ENCODE measurements around the gene SHPK.

- TF ChIP-seq, protein P1, sequence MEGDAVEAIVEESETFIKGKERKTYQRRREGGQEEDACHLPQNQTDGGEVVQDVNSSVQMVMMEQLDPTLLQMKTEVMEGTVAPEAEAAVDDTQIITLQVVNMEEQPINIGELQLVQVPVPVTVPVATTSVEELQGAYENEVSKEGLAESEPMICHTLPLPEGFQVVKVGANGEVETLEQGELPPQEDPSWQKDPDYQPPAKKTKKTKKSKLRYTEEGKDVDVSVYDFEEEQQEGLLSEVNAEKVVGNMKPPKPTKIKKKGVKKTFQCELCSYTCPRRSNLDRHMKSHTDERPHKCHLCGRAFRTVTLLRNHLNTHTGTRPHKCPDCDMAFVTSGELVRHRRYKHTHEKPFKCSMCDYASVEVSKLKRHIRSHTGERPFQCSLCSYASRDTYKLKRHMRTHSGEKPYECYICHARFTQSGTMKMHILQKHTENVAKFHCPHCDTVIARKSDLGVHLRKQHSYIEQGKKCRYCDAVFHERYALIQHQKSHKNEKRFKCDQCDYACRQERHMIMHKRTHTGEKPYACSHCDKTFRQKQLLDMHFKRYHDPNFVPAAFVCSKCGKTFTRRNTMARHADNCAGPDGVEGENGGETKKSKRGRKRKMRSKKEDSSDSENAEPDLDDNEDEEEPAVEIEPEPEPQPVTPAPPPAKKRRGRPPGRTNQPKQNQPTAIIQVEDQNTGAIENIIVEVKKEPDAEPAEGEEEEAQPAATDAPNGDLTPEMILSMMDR (conservative IDR thresholded peaks at IDR 0.05), result no peak
- no peak for TF ChIP-seq EZH2 (IDR thresholded peaks at IDR 0.05; ENCODE audit: low read depth)
These were observed 19.7 kb upstream of the SHPK start for GRCh38 chr17:3655766-3656165.

Data from PC-9 (cell line).